ENCODE data around the gene LDLRAP1.

Gene LDLRAP1

GRCh38 chr1:25543425-25544242 lies at the start of gene LDLRAP1:
Gene LDLRAP1, plus strand, starts transcription at chr1:25543606. Its CDS starts 93 bp downstream, at chr1:25543699.
- no peak for TF ChIP-seq CTCF (IDR thresholded peaks at IDR 0.05; ENCODE audit: low read length, missing control alignments)
- H3K4me3 ChIP-seq (replicated peaks; ENCODE audit: low read depth, low read length) = peak within 1 kb of the TSS; percentile 69
- peak; percentile 75 for DNase-seq (ENCODE audit: low read depth)

GRCh38 chr1:25494952-25495351 lies 48.5 kb upstream of the LDLRAP1 start:
- no peak for DNase-seq (ENCODE audit: low read depth)
- no peak overlapping the region for H3K4me3 ChIP-seq (replicated peaks; ENCODE audit: low read depth, low read length)
- TF ChIP-seq CTCF (IDR thresholded peaks at IDR 0.05; ENCODE audit: low read length, missing control alignments) = no peak

- no peak for TF ChIP-seq CTCF (IDR thresholded peaks at IDR 0.05; ENCODE audit: low read length, missing control alignments)
- peak; percentile 29 for DNase-seq (ENCODE audit: low read depth)
- H3K4me3 ChIP-seq (replicated peaks; ENCODE audit: low read depth, low read length) = no peak overlapping the region
These were observed 42.7 kb upstream of the LDLRAP1 start for GRCh38 chr1:25500694-25501093.

- no peak overlapping the region for H3K4me3 ChIP-seq (replicated peaks; ENCODE audit: low read depth, low read length)
- TF ChIP-seq CTCF (IDR thresholded peaks at IDR 0.05; ENCODE audit: low read length, missing control alignments) = peak; percentile 16
- peak; percentile 72 for DNase-seq (ENCODE audit: low read depth)
These were observed 42.0 kb upstream of the LDLRAP1 start for GRCh38 chr1:25501235-25502058.

- no peak for TF ChIP-seq CTCF (IDR thresholded peaks at IDR 0.05; ENCODE audit: low read length, missing control alignments)
- peak; percentile 35 for DNase-seq (ENCODE audit: low read depth)
- H3K4me3 ChIP-seq (replicated peaks; ENCODE audit: low read depth, low read length) = no peak overlapping the region
These were observed 40.4 kb upstream of the LDLRAP1 start for GRCh38 chr1:25502957-25503356.

GRCh38 chr1:25503551-25504426 lies 39.6 kb upstream of the LDLRAP1 start:
- no peak for DNase-seq (ENCODE audit: low read depth)
- peak; percentile 35 for TF ChIP-seq CTCF (IDR thresholded peaks at IDR 0.05; ENCODE audit: low read length, missing control alignments)
- H3K4me3 ChIP-seq (replicated peaks; ENCODE audit: low read depth, low read length) = no peak overlapping the region
